ENCODE data around the gene SLC37A1.

The SLC37A1 gene

GRCh38 chr21:42513151-42513984 is at the start of gene SLC37A1:
TSS of gene SLC37A1 (plus strand) at chr21:42513852. CDS start at chr21:42518455, 4,603 bp downstream.
- TF ChIP-seq CTCF (IDR thresholded peaks at IDR 0.05; ENCODE audit: low read depth, low read length), result no peak
- H3K4me3 ChIP-seq (ENCODE audit: low read depth, low read length), result peak within 1 kb of the TSS; percentile 17; the same call in 1 of the 2 replicates

- no peak for TF ChIP-seq CTCF (IDR thresholded peaks at IDR 0.05; ENCODE audit: low read depth, low read length)
- no peak overlapping the region for H3K4me3 ChIP-seq (ENCODE audit: low read depth, low read length)
These were observed 49.7 kb upstream of the SLC37A1 start for GRCh38 chr21:42463861-42464515.

GRCh38 chr21:42465008-42465802 is 48.4 kb upstream of the SLC37A1 start:
- no peak overlapping the region for H3K4me3 ChIP-seq (ENCODE audit: low read depth, low read length)

GRCh38 chr21:42465803-42466127 is 47.9 kb upstream of the SLC37A1 start:
- no peak overlapping the region for H3K4me3 ChIP-seq (ENCODE audit: low read depth, low read length)

More at GRCh38 chr21:42465008-42465802, 48.4 kb upstream of the SLC37A1 start:
- no peak for TF ChIP-seq CTCF (IDR thresholded peaks at IDR 0.05; ENCODE audit: low read depth, low read length)

GRCh38 chr21:42466700-42467099 is 47.0 kb upstream of the SLC37A1 start:
- no peak overlapping the region for H3K4me3 ChIP-seq (ENCODE audit: low read depth, low read length)
- TF ChIP-seq CTCF (IDR thresholded peaks at IDR 0.05; ENCODE audit: low read depth, low read length), result no peak

More at GRCh38 chr21:42465803-42466127, 47.9 kb upstream of the SLC37A1 start:
- TF ChIP-seq CTCF (IDR thresholded peaks at IDR 0.05; ENCODE audit: low read depth, low read length), result no peak

GRCh38 chr21:42467140-42467983 is 46.3 kb upstream of the SLC37A1 start:
- no peak overlapping the region for H3K4me3 ChIP-seq (ENCODE audit: low read depth, low read length)
- no peak for TF ChIP-seq CTCF (IDR thresholded peaks at IDR 0.05; ENCODE audit: low read depth, low read length)
